ENCODE results near the gene NIPAL3.
A peak's percentile ranks its signal among the peaks of the same experiment; 100 is the strongest.
"Not testable (repeated sequence)": the region's sequence is repeated elsewhere in the genome, so short reads cannot be mapped to it uniquely, and the experiment has no call there.

NIPAL3 gene

DNA sequence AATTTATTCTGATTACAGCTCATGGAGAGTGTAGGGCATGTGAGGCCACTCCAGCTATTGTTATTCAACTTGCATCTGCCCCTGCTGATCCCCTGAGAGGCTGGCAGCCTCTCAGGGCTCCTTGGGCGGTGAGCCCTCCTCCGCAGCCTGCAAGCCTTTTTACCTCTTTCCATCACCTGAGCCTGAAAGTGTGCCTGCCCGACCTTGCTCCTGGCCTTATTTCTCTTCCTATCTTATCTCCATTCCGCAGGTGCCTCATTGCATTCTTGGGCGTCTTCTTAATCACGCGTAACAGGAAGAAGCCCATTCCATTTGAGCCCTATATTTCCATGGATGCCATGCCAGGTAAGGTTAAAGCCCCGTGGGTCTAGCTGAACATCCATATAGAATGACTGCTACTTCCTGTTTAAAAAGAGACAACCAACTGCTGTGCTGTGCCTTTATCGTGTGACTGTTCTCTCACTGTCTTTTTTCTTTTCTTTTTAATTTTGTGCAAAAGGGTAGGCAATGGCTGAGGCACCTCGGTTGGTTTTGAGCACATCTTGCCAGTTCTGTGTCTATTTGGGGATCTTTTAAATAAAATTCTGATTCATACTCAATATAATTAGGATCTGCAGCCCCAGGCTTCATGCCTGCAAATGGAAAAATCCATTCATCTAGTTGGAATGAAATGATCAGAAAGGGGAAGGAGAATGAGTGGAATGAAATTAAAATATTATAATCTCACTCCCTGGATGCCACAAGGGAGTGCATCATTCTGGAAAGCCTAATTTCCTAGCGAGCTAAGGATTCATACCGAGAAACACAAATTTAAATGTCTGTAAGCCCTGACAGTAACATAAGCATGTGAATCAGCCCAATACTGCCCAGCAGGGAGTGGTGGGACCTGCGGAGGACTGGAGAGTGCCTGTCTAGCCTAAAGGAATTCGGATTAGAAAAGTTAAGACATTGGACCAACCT, 48.5 kb downstream of the NIPAL3 start:
- DNase-seq = no peak

DNA sequence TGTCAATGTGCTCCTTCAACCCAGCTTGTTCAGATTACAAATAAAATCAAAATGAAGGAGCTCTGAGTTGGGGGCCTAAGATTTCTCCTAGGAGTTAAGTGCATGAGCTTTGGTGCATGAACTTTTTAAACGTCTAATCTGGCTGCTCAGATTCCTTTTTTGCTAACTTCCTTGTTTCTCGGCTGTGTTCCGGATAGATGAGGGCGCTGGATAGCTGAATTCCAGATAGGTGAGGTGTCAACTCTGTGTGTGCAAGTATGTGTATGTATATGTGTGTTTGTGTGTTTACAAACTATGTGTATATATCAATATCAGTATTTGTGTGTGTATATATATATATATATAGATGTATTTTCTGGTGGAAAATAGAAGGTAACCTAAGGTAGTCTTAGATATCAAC, 49.5 kb downstream of the NIPAL3 start:
- no peak for DNase-seq

DNA sequence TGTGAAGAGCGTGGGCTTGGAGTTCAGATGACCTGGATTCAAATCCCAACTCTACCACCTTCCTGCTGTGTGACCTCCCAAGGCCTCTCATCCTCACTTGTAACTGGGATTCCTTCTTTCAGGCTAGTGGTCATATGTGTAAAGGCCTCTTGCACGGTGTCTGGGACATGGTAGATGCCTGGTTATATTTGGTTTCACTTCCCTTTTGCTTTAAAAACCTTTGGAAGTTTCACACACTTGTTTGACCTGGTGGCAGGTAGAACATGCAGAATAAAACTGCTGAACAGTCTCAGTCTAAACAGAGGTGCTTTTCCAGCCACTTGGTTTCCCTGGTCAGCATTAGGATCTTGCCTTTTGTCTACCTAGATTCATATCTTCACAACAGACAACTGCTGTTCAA, 50.0 kb downstream of the NIPAL3 start:
- DNase-seq = no peak

DNA sequence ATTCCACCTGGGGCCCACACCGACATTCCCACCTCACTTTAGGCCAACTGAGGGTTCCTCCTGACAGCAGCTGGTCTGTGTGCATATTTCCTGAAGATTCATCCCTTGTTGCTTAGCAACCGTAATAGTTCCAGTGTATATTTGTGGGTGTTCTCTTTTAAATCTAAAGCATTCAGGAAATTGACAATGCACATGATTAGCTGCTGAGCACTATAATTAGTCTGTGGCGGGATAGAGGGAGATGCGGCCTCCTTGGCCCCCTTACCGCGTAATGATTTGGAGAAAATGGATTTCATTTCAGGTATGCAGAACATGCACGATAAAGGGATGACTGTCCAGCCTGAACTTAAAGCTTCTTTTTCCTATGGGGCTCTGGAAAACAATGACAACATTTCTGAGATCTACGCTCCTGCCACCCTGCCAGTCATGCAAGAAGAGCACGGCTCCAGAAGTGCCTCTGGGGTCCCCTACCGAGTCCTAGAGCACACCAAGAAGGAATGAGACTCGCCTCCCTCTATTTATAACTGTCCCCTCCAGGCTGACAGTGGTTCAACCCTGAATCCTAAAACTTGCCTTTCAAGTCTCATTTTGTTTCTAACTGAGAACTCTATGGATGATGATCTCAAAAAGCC, 53.2 kb downstream of the NIPAL3 start:
- DNase-seq = no peak

DNA sequence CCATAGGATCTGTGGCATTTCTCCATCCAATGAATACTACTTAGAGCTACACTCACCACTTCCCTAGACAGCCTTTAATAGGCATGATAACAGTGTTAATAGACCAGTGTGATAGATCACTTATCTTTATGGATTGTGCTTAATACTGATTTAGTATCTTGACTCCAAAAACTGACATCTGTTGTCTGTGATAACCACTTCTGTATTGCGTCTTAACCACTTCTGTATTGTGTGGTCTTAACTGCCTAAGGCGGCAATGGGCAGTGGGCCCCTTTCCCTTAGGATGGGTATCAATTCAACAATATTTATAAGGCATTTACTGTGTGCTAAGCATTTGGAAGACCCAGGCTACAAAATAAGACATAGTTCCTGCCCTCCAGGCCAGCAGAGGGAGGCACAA, 55.0 kb downstream of the NIPAL3 start:
- no peak for DNase-seq

DNA sequence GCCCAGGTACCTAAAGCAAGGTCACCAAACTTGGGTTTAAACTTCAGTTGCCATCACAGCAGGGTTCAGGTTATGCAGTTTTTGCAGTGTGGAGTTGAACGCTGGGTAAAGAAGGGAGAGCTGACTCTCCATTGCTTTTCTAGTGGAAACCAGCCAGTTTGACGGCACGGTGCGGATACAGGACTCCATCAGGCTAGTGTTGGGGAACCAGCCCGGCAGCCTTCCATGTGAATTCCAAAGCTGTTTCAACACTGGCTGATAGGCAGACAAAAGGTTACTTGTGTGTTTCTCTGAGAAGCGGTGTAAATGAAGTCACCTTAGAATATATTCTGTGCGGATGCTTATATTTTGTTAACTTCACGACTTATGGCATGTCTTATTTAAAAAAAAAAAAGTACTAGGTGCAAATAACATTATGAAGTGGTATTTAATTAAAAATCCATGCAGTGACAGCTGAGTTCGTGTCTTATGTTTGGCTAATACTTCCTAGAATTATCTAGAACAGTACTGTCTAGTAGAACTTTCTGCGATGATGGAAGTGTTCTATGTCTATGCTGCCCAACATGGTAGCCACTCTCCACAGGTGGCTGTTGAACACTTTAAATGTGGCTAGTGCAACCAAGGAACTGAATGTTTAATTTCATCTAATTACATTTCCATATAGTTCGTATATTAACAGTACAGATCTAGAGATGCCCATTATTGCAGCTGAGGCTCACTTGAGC, 57.1 kb downstream of the NIPAL3 start:
- no peak for DNase-seq

DNA sequence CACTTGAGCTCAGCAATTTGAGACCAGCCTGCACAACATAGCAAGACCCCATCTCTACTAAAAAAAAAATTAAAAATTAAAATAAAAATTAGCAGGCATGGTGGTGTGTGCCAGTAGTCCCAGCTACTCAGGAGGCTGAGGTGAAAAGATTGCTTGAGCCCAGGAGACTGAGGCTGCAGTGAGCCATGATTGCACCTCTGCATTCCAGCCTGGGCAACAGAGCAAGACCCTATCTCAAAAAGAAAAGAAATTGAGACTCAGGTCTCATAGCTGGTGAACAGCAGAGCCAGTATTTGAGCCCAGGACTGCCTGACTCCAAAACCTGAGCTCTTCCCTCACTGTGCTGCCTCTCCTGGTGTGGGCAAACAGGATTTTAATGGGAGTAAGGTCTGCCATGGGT, 58.6 kb downstream of the NIPAL3 start:
- no peak for DNase-seq

DNA sequence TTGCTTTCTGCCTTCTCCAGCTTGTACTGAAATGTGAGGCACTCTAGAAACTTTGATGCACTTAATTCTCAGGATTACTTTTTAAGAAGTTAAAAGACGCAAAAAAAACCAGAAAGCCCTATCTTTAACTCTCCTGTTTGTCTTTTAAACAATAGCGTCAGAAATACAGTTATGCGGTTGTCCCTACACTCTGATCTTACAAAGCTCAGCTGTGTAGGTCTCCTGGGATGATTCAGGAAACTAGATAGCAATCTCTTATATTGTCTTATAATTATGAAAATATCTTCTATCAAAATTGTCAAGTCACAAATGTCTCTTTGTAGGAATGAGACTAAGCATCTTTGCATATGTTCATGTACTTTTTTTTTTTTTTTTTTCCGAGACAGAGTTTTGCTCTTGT, 60.1 kb downstream of the NIPAL3 start:
- peak; percentile 9 for DNase-seq

DNA sequence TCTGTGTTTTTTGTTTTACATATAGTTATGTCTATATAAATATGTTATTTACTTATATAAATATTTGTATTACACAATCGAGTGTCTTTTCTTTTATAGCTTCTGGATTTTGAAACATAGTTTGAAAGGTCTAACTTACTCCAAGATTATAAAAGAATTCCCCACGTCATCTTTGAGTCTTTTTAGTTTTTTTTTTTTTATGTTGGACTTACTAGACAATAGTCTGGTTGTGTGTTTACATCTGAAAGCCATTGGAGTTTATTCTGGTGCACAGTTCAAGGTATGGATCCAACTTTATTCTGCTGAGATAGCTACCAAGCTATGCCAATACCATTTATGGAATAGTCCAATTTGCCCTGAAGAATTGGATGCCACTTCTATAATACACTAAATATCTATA, 61.0 kb downstream of the NIPAL3 start:
- no peak for DNase-seq

DNA sequence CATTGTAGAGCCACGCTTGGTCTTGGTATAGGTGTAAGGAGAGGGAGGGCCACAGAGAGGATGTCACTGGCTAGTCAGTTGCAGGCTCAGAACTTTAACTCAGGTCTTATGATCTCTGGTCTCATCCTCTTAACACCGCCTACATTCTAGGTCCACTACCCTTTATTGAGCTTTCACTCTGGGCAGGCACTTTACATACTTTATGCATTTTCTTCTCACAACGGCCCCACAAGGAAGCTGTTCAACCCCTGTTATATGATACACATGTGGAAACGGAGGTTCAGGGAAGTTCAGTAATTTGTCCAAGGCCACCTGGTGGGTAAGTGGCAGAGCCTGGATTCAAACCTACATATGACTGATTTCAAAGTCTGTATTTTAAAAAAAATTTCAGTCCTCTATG, 61.7 kb downstream of the NIPAL3 start:
- no peak for DNase-seq

DNA sequence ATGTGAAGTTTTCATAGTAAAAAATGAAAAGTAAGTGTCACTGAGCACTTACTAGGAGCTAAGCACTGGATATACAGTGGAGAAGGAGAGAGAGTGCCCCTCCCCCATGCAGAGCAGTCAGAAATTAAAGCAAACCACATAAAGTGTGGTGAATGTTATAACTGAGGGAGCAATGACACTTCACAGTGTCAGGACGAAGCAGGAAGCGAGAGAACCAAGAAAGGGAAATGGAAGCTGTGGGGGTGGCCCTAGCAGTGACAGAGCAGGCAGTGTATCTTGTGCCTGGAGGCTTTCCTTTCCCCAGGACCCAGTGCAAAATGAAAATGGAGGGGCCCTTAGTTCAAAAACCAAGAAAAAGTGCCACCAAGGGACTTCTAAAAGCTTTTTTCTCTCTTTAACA, 65.5 kb downstream of the NIPAL3 start:
- peak; percentile 68 for DNase-seq

DNA sequence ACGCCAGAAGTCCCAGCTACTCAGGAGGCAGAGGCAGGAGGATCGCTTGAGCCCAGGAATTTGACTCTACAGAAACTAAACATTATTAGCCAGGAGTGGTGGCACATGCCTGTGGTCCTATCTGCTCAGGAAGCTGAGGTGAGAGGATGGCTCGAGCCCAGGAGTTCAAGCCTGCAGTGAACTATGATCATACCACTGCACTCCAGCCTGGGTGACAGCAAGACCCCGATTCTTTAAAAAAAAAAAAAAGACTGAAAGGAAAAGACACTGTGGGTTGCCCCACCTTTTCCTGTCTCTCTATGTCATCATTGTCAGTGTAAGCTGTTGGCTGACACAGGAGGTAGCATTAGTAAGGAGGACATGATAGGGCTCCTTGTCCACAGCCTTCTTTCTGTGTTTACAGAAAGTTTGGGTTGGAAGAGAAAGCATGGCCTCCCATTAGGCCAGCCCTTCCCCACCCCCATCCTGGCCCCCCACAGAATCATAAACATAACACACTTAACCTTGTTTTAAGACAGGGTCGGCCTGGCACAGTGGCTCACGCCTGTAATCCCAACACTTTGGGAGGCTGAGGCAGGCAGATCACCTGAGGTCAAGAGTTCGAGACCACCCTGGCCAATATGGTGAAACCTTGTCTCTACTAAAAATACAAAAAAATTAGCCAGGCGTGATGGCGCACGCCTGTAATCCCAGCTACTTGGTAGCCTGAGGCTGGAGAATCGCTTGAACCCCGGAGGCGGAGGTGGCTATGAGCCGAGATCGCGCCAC, 66.4 kb downstream of the NIPAL3 start:
- DNase-seq = peak; percentile 76

DNA sequence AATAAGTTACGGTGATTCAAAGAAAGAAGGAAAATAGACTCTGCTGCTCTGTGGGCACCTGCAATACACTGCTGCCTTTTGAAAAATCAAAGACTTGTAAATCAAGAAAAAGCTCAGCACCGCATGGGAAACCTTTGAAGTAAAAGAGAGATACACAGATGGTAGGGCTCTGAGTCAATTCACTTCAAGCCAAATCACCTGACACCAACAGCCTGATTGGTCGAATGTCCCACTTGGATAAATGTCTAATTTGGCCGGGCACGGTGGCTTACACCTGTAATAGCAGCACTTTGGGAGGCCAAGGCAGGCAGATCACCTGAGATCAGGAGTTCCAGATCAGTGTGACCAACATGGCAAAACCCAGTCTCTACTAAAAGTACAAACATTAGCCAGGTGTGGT, 67.8 kb downstream of the NIPAL3 start:
- peak; percentile 53 for DNase-seq

DNA sequence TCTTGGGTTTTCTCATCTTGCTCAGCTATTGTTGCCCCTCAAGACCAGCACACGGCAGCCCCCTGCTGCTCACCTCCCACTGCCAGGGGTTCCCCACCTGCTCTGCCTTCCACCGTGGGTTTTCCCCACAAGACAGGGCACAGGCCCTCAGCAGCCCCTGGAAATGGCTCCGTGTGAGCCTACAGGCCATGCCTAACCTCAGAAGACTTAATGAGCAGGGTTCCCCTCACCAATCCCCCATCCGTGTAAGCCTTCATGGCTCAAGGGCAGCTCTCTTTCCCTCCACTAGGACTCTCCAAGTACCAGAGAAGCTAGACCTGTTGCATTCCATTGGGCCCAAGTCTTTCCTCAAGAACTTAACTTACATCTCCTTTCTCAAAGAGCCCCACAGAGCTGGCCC, 68.6 kb downstream of the NIPAL3 start:
- no peak for DNase-seq

DNA sequence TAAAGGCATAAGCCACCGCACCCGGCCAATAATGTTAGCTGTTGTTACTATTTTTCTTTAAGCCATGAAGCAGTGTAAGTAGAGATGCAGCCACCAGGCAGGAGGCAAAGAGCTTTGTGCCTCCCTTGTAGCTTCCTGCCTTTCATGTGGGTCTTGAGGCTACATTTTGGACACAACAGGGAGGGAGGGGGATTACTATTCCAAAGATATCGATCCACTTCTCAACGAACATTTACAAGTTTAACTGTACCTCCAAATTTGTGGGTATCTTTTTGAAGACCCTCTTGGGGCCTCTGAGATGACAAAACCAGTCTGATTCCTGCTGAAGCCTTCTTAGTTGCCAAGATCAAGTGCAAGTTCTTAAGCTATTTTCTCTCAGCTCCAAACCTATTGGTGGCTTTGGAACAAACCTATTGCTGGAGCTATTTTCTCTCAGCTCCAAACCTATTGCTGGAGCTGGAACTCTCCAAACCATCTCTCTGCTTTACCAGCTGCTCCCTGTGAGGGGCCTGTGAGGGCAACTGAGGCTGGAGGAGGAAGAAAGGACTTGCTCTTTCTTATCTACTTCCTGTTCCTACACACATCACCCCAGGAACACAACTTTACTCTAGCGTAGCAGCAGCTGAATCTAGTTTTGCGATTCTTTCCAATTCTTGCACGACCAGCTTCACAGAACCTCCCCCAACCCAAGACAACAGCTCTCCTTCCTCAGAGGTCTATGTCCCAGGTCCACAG, 70.9 kb downstream of the NIPAL3 start:
- DNase-seq = peak; percentile 77

DNA sequence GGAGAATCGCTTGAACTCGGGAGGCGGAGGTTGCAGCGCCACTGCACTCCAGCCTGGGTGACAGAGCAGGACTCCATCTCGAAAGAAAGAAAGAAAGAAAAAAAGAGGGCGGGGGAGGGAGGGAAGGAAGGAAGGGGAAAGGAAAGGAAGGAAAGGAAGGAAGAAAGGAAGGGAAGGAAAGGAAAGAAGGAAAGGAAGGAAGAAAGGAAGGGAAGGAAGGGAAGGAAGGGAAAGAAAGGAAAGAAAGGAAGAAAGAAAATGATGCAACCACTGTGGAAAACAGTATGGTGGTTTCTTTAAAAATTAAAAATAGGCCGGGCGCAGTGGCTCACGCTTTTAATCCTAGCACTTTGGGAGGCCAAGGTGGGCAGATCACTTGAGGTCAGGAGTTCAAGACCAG, 71.9 kb downstream of the NIPAL3 start:
- no peak for DNase-seq

DNA sequence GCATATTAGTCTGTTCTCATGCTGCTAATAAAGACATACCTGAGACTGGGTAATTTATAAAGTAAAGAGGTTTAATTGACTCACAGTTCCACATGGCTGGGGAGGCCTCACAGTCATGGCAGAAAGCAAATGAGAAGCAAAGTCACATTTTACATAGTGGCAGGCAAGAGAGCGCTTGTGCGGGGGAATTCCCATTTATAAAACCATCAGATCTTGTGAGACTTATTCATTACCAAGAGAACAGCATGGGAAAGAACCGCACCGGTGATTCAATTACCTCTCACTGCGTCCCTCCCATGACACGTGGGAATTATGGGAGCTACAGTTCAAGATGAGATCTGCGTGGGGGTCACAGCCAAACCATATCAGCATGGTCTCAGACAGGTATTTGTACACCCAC, 72.6 kb downstream of the NIPAL3 start:
- DNase-seq = peak; percentile 25

DNA sequence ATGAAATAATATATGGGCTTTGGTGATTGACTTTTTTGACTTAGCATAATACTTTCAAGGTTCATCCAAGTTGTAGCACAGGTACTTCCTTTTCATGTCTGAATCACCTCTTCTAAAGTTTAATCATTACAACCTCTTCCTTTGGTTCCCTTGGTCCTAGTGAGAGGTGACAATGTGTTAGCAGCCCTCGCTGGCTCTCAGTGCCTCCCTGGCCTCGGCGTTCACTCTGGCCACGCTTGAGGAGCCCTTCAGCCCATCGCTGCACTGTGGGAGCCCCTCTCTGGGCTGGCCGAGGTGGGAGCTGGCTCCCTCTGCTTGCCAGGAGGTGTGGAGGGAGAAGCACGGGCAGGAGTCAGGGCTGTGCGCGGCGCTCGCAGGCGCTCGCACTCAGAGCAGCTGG, 74.1 kb downstream of the NIPAL3 start:
- no peak for DNase-seq

DNA sequence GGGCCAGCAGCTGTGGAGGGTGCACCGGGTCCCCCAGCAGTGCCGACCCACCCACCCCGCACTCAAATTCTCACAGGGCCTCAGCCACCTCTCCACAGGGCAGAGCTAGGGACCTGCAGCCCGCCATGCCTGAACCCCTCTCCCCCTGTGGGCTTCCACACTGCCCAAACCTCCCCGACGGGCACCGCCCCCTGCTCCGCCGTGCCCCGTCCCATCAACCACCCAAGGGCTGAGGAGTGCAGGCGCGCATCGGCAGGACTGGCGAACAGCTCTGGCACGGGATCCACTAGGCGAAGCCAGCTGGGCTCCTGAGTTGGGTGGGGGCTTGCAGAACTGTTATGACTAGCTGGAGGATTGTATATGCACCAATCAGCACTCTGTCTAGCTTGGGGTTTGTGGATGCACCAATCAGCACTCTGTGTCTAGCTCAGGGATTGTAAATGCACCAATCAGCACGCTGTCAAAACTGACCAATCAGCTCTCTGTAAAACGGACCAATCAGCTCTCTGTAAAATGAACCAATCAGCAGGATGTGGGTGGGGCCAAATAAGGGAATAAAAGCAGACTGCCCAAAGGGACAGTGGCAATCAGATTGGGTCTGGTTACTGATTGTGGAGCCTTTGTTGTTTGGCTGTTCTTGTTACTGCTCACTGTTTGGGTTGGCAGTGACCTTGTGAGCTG, 74.6 kb downstream of the NIPAL3 start:
- no peak for DNase-seq

DNA sequence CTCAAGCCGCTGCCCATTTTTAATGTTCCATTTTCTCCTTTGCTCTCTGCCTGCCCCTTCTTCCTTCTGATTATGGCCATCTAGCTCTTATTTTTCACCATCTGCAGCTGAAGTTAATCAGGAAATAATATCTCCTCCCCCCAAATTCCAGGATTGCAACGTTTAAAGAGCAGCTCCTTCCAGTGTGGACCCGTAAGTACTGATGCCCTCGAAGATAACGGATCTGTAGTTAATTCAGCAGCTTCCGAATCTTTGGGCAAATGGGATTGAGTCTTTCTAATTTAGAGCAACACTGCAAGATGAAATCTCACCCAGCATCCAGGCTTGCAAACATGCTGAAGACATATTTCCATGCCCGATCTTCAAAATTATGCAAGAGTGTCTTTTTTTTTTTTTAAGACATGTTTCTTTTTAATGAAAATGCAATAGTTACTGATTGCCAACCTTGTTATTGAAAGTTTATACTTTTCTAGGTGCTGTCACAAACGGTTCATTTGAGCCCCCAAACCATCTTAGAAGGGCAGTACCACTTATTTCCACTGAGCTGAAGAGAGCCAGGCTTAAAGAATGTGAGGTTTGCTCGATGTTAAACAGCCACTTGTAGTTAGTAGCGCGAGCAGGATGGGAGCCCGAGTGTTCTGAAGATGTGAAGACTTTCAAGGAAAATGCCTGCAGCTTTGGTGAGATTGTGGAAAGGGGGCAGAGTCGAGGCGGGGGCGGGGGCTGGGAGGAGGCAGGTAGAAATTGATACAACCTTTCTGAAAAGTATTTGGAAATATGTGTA, 76.2 kb downstream of the NIPAL3 start:
- no peak for DNase-seq

DNA sequence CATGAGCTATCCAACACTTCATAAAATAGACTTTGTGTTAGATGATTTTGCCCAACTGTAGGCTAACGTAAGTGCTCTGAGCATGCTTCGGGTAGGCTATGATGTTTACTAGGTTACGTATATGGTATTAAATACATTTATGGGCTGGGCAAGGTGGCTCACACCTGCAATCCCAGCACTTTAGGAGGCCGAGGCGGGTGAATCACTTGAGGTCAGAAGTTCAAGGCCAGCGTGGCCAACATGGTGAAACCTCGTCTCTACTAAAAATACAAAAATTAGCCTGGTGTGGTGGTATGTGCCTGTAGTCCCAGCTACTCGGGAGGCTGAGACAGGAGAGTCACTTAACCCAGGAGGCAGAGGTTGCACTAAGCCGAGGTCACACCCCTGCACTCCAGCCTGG, 77.3 kb downstream of the NIPAL3 start:
- DNase-seq = not testable (repeated sequence)

Data from central memory CD4-positive, alpha-beta T cell (primary cell).